H1 (cell line): ENCODE measurements around the gene CAPN7. TPM values are rescaled to one million over a fixed set of nuclear protein-coding genes. Genes with fewer than 3 reads are reported as not detected.

ENCODE experiments used
- CTCF ChIA-PET: fragments of 300-600 bp; sonication (Branson Sonifier 250); formaldehyde crosslinking; loops from one replicate; lab custom pipeline; 2021; ENCODE audit not compliant: partially characterized antibody; lab: Charles Lee
- POLR2A ChIA-PET: fragments of 300-600 bp; sonication (Branson Sonifier 250); formaldehyde crosslinking; loops from one replicate; lab custom pipeline; 2021; ENCODE audit warnings: inconsistent platforms; ENCODE audit not compliant: partially characterized antibody; lab: Charles Lee
- DNase-seq, 2 experiments: peaks; one replicate each; pipeline versions ENCODE4 v3.0.0 to v3.0.0-alpha.2; 2010 to 2022; ENCODE audit warnings: low spot score in 2 of 2, low read depth in 1 of 2, mixed read lengths in 1 of 2
- FAIRE-seq: peaks from 2 replicates; lab custom pipeline; 2011; peaks lifted over from hg19 to GRCh38; lab: Jason Lieb, UNC
- H2AFZ ChIP-seq: 2 replicates; pipeline ENCODE4 v1.8.1; 2012; ENCODE audit warnings: low read length, inconsistent platforms
- H2AK5ac ChIP-seq: 2 replicates; pipeline ENCODE4 v1.6.1; 2013; ENCODE audit warnings: low read depth, low read length
- H2BK120ac ChIP-seq: replicated peaks from 2 replicates; pipeline ENCODE3; 2013; ENCODE audit warnings: low read depth, low read length, inconsistent platforms
- H2BK12ac ChIP-seq: 2 replicates; pipeline ENCODE4 v1.6.1; 2013; ENCODE audit warnings: low read depth, low read length
- H2BK15ac ChIP-seq: 2 replicates; pipeline ENCODE4 v1.6.1; 2013; ENCODE audit warnings: low read length
- H2BK20ac ChIP-seq: 2 replicates; pipeline ENCODE4 v1.6.1; 2013; ENCODE audit warnings: low read length
- H2BK5ac ChIP-seq: 2 replicates; pipeline ENCODE4 v1.6.1; 2013; ENCODE audit warnings: low read depth, low read length
- H3K14ac ChIP-seq: 2 replicates; pipeline ENCODE4 v1.6.1; 2013; ENCODE audit warnings: inconsistent platforms; ENCODE audit not compliant: insufficient read length
- H3K18ac ChIP-seq: 2 replicates; pipeline ENCODE4 v1.6.1; 2013; ENCODE audit warnings: low read length; ENCODE audit errors: extremely low read depth
- H3K23ac ChIP-seq: 2 replicates; pipeline ENCODE4 v1.6.1; 2013; ENCODE audit warnings: inconsistent platforms; ENCODE audit not compliant: insufficient read length
- H3K23me2 ChIP-seq: 2 replicates; pipeline ENCODE4 v1.6.1; 2013; ENCODE audit warnings: low read depth, low read length
- H3K27ac ChIP-seq: 2 replicates; pipeline ENCODE4 v1.6.1; 2011; ENCODE audit warnings: low read depth, low read length, inconsistent platforms
- H3K27me3 ChIP-seq, 4 experiments: replicated peaks in 1 of 4; 1 replicate in 1 of 4; 2 replicates in 3 of 4; pipeline versions ENCODE4 v1.6.1 to v1.8.1; 2011 to 2013; ENCODE audit warnings: low read length in 3 of 4, mild to moderate bottlenecking in 3 of 4, inconsistent platforms in 2 of 4, mixed read lengths in 2 of 4, moderate library complexity in 1 of 4; ENCODE audit not compliant: control insufficient read depth in 3 of 4, insufficient read depth in 3 of 4; ENCODE audit errors: extremely low read depth in 1 of 4
- H3K36me3 ChIP-seq, 4 experiments: 2 replicates each; pipeline versions ENCODE4 v1.6.1 to v1.8.1; 2011 to 2013; ENCODE audit warnings: mild to moderate bottlenecking in 4 of 4, low read length in 3 of 4, moderate library complexity in 2 of 4, control low read depth in 1 of 4, inconsistent platforms in 1 of 4; ENCODE audit not compliant: insufficient read depth in 4 of 4, control insufficient read depth in 2 of 4
- H3K4ac ChIP-seq: replicated peaks from 2 replicates; pipeline ENCODE3; 2013; ENCODE audit warnings: low read length, low read depth, mixed read lengths, inconsistent platforms; ENCODE audit not compliant: insufficient read length
- H3K4me1 ChIP-seq, 4 experiments: replicated peaks in 1 of 4; 1 replicate in 1 of 4; 2 replicates in 3 of 4; pipeline versions ENCODE4 v1.6.1 to v1.8.1; 2011 to 2013; ENCODE audit warnings: low read length in 3 of 4, inconsistent platforms in 2 of 4, mixed read lengths in 1 of 4; ENCODE audit not compliant: insufficient read depth in 4 of 4, control insufficient read depth in 3 of 4
- H3K4me2 ChIP-seq, 2 experiments: 2 replicates each; pipeline versions ENCODE4 v1.6.1 to v1.8.1; 2011 to 2013; ENCODE audit warnings: low read depth in 2 of 2, low read length in 2 of 2, control low read depth in 1 of 2, inconsistent platforms in 1 of 2, mild to moderate bottlenecking in 1 of 2; ENCODE audit not compliant: insufficient read depth in 1 of 2
- H3K4me3 ChIP-seq, 4 experiments: fragments of 200-600, 300-600 bp in 1 of 4; sonication (generic), shearing (Covaris generic), sonication (Bioruptor Twin) in 1 of 4; 2 replicates each; pipeline versions ENCODE4 v1.5.1 to v1.8.1; 2011 to 2016; ENCODE audit warnings: low read length in 4 of 4, low read depth in 3 of 4, control low read depth in 2 of 4, inconsistent platforms in 2 of 4, mild to moderate bottlenecking in 2 of 4, mixed read lengths in 1 of 4, moderate library complexity in 1 of 4; ENCODE audit not compliant: insufficient read depth in 2 of 4; ENCODE audit errors: extremely low read depth in 1 of 4
- H3K56ac ChIP-seq: replicated peaks from 2 replicates; pipeline ENCODE3; 2013; ENCODE audit warnings: low read depth, mild to moderate bottlenecking, mixed read lengths, low read length, inconsistent platforms; ENCODE audit not compliant: insufficient read length
- H3K79me1 ChIP-seq: 2 replicates; pipeline ENCODE4 v1.6.1; 2013; ENCODE audit warnings: low read depth, low read length, control low read depth
- H3K79me2 ChIP-seq, 2 experiments: 2 replicates each; pipeline versions ENCODE4 v1.6.1 to v1.8.1; 2012 to 2013; ENCODE audit warnings: low read length in 2 of 2, mild to moderate bottlenecking in 2 of 2, inconsistent platforms in 1 of 2; ENCODE audit not compliant: insufficient read depth in 2 of 2, control insufficient read depth in 1 of 2
- H3K9ac ChIP-seq, 4 experiments: replicated peaks in 1 of 4; 1 replicate in 1 of 4; 2 replicates in 3 of 4; pipeline versions ENCODE4 v1.6.1 to v1.8.1; 2011 to 2013; ENCODE audit warnings: low read depth in 3 of 4, low read length in 3 of 4, control low read depth in 2 of 4, mild to moderate bottlenecking in 2 of 4, moderate library complexity in 2 of 4, inconsistent platforms in 1 of 4; ENCODE audit errors: extremely low read depth in 1 of 4
- H3K9me3 ChIP-seq, 2 experiments: 2 replicates each; pipeline versions ENCODE4 v1.6.1 to v1.8.1; 2012 to 2013; ENCODE audit warnings: mild to moderate bottlenecking in 2 of 2, moderate library complexity in 2 of 2, control low read depth in 1 of 2, inconsistent platforms in 1 of 2, low read depth in 1 of 2, low read length in 1 of 2, mixed read lengths in 1 of 2; ENCODE audit not compliant: insufficient read depth in 2 of 2
- H4K20me1 ChIP-seq, 2 experiments: replicated peaks in 1 of 2; 2 replicates each; pipeline versions ENCODE3 to v1.8.1; 2011 to 2013; ENCODE audit warnings: inconsistent platforms in 2 of 2, low read length in 2 of 2, mild to moderate bottlenecking in 1 of 2; ENCODE audit not compliant: insufficient read depth in 2 of 2, control insufficient read depth in 1 of 2
- H4K5ac ChIP-seq: 2 replicates; pipeline ENCODE4 v1.6.1; 2013; ENCODE audit warnings: low read length, low read depth, mixed read lengths, inconsistent platforms; ENCODE audit not compliant: insufficient read length
- H4K8ac ChIP-seq: 2 replicates; pipeline ENCODE4 v1.8.0; 2013; ENCODE audit warnings: mild to moderate bottlenecking, moderate library complexity, low read length, inconsistent platforms; ENCODE audit not compliant: insufficient read depth; ENCODE audit errors: extremely low read depth
- H4K91ac ChIP-seq: replicated peaks from 2 replicates; pipeline ENCODE3; 2013; ENCODE audit warnings: low read length, mixed read lengths, inconsistent platforms; ENCODE audit not compliant: insufficient read length
- BRCA1 ChIP-seq: IDR thresholded peaks from 2 replicates; pipeline ENCODE4 v1.6.1; 2012; ENCODE audit warnings: low read depth, low read length, improper control_type of control experiment
- CBX5 ChIP-seq: fragments of 300-800, 300-1000 bp; sonication (generic); IDR thresholded peaks from 2 replicates; pipeline ENCODE4 v1.7.1; 2016; ENCODE audit warnings: antibody characterized with exemption, low read length, low read depth
- CTBP2 ChIP-seq: IDR thresholded peaks from 2 replicates; pipeline ENCODE4 v1.7.0; 2011; ENCODE audit warnings: borderline replicate concordance, mild to moderate bottlenecking, moderate library complexity, mixed read lengths, low read length; ENCODE audit not compliant: insufficient read depth, insufficient read length
- JUND ChIP-seq: IDR thresholded peaks from 2 replicates; pipeline ENCODE4 v1.6.1; 2011; ENCODE audit warnings: mild to moderate bottlenecking, improper control_type of control experiment, low read length
- NRF1 ChIP-seq: IDR thresholded peaks from 2 replicates; pipeline ENCODE4 v1.6.1; 2011; ENCODE audit warnings: mild to moderate bottlenecking, low read depth, low read length, improper control_type of control experiment
- RBBP5 ChIP-seq: IDR thresholded peaks from 2 replicates; pipeline ENCODE4 v1.7.1; 2012; ENCODE audit warnings: low read depth, mild to moderate bottlenecking, inconsistent platforms, low read length, moderate library complexity, borderline replicate concordance
- SP4 ChIP-seq: IDR thresholded peaks from 2 replicates; pipeline ENCODE4 v1.6.1; 2012; ENCODE audit warnings: low read length, inconsistent platforms
- WGBS, 2 experiments: shearing (Covaris generic) in 1 of 2; methylation state at CpG; one replicate each; pipeline versions ENCODE4 v1.1.6 to v1.1.7; 2013 to 2015; ENCODE audit warnings: low lambda C conversion rate in 2 of 2, mixed read lengths in 2 of 2, inconsistent platforms in 1 of 2, low coverage in 1 of 2, missing lambda C conversion rate in 1 of 2; ENCODE audit not compliant: insufficient replicate concordance in 2 of 2, insufficient coverage in 1 of 2, insufficient read length in 1 of 2; ENCODE audit errors: extremely low coverage in 1 of 2, missing lambda C conversion rate in 1 of 2; 5-methylcytosine and 5-hydroxymethylcytosine counted together
- polyA plus RNA-seq, 7 experiments: library from polyadenylated mRNA; depleted of rRNA in 3 of 7; stranded (reverse) in 5 of 7; unstranded in 2 of 7; fragments of >200 nt in 5 of 7; fragments of 200-250 nt in 2 of 7; gene quantifications; 1 replicate in 5 of 7; 2 replicates in 1 of 7; 4 replicates in 1 of 7; pipeline versions ENCODE4 v1.2.1 to v1.2.3, GENCODE V29; 2011 to 2013; ENCODE audit warnings: missing spikeins in 2 of 7, mixed read lengths in 2 of 7
- total RNA-seq: library from RNA; stranded (reverse); fragmentation: NEBNext Ultra II Directional; extraction: Animal tissue kit (Norgen Biotek cat#: 25700); gene quantifications from 2 replicates; pipeline ENCODE4 v1.2.1, GENCODE V29; 2021
- TF ChIP-seq, protein P1 (sequence below), 3 experiments: IDR thresholded peaks; 1 replicate in 2 of 3; 2 replicates in 1 of 3; pipeline versions ENCODE4 v1.5.1 to v1.6.1; 2011; ENCODE audit warnings: low read length in 3 of 3, mild to moderate bottlenecking in 3 of 3, inconsistent platforms in 2 of 3, low read depth in 1 of 3, moderate library complexity in 1 of 3; ENCODE audit not compliant: insufficient read depth in 1 of 3; ENCODE audit errors: control extremely low read depth in 1 of 3

Gene CAPN7
- total and polyA plus RNA-seq, 2 of the 8 experiments (the other 6 are each of a cell fraction or from before 2014, with no cell fraction given): 5.3 to 13.2 TPM

DNA sequence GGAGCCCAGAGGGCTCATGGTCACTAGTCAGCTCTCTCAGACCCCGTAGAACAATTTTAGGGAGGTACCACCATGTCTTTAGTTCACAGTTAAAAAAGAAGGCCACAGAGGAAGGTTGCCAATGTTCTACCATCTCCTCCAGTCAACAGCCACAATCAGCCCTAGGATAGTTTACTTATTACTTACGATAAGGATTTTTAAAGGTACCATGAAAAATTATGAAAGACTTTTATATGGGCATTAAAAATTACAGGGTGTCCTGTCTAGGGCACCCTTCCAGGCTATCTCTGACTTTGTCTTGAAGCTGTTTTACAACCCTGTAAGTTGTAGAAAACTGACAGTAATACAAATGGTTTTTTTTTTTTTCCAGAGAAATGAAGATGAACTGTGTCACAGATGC lies 57.9 kb downstream of the CAPN7 start:
- 91% methylated on average over 2 of the region's 2 CpGs; no CpG with 5 or more reads in 1 of the 2 experiments for WGBS, 2 experiments

More for the DNA sequence above, 57.9 kb downstream of the CAPN7 start:
- CTCF ChIA-PET: interaction anchor here (0.8 to 15.5 kb wide), 5 partner anchors 18 to 149 kb away, joined by 3 to 227 read pairs (median 5); no protein-coding TSS in a partner anchor
- no peak overlapping the region for H3K56ac ChIP-seq
- no peaks in the 10 kb centered on the region; a peak in 1 of 8 replicates for H3K36me3 ChIP-seq
- H3K23me2 ChIP-seq: no peaks in the 10 kb centered on the region
- H3K4me2 ChIP-seq: no peak overlapping the region
- TF ChIP-seq NRF1: no peak
- TF ChIP-seq, protein P1, sequence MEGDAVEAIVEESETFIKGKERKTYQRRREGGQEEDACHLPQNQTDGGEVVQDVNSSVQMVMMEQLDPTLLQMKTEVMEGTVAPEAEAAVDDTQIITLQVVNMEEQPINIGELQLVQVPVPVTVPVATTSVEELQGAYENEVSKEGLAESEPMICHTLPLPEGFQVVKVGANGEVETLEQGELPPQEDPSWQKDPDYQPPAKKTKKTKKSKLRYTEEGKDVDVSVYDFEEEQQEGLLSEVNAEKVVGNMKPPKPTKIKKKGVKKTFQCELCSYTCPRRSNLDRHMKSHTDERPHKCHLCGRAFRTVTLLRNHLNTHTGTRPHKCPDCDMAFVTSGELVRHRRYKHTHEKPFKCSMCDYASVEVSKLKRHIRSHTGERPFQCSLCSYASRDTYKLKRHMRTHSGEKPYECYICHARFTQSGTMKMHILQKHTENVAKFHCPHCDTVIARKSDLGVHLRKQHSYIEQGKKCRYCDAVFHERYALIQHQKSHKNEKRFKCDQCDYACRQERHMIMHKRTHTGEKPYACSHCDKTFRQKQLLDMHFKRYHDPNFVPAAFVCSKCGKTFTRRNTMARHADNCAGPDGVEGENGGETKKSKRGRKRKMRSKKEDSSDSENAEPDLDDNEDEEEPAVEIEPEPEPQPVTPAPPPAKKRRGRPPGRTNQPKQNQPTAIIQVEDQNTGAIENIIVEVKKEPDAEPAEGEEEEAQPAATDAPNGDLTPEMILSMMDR (IDR thresholded peaks at IDR 0.05; ENCODE audit: control extremely low read depth in 1 of 3, insufficient read depth in 1 of 3, low read depth in 1 of 3, low read length in 3 of 3): no peak
- TF ChIP-seq BRCA1: no peak
- no peak for TF ChIP-seq CBX5
- TF ChIP-seq JUND: no peak
- TF ChIP-seq CTBP2: no peak
- no peak for TF ChIP-seq RBBP5
- TF ChIP-seq SP4: no peak
- H3K9ac ChIP-seq: no peak overlapping the region
- H4K91ac ChIP-seq: no peak overlapping the region
- no peaks in the 10 kb centered on the region for H3K27me3 ChIP-seq
- no peak overlapping the region for H2BK5ac ChIP-seq
- POLR2A ChIA-PET: interaction anchor here (1.5 kb wide), 1 partner anchor 70 kb away, joined by 3 read pairs; no protein-coding TSS in a partner anchor
- H2AK5ac ChIP-seq: no peak overlapping the region
- H3K4me1 ChIP-seq: no peaks in the 10 kb centered on the region; a peak in 1 of 7 replicates
- H3K9me3 ChIP-seq: no peaks in the 10 kb centered on the region
- no peaks in the 10 kb centered on the region; the same call in 1 of the 2 replicates for H3K79me1 ChIP-seq
- DNase-seq (no peak), FAIRE-seq (no peak)
- no peak overlapping the region for H3K14ac ChIP-seq
- H2BK20ac ChIP-seq: no peak overlapping the region
- H3K27ac ChIP-seq: no peak overlapping the region
- no peaks in the 10 kb centered on the region for H4K20me1 ChIP-seq
- no peak overlapping the region for H2BK120ac ChIP-seq
- H3K4me3 ChIP-seq: no peak overlapping the region
- no peak overlapping the region for H2BK15ac ChIP-seq
- H3K23ac ChIP-seq: no peak overlapping the region
- no peak overlapping the region for H3K4ac ChIP-seq
- H2BK12ac ChIP-seq: no peak overlapping the region
- no peak overlapping the region for H4K5ac ChIP-seq
- H3K79me2 ChIP-seq: no peaks in the 10 kb centered on the region
- H4K8ac ChIP-seq: no peak overlapping the region
- H3K18ac ChIP-seq: no peak overlapping the region
- no peak overlapping the region for H2AFZ ChIP-seq
